Peyer's patch (tissue), 4 donors: Measurements from ENCODE around the gene CSNK2A3. TPM values are rescaled to one million over a fixed set of nuclear protein-coding genes. Genes with fewer than 3 reads are reported as not detected.

Experiments used
- DNase-seq, 3 donors: peaks; one replicate each; pipeline ENCODE4 v3.0.0-alpha.2; 2017 to 2019
- H3K27ac ChIP-seq, 4 donors: fragments of 200-600 bp; sonication (generic); one replicate each; pipeline ENCODE4 v1.5.1; 2016 to 2019
- H3K27me3 ChIP-seq, 2 donors: fragments of 200-600 bp; sonication (generic); one replicate each; pipeline ENCODE4 v1.5.1; 2019
- H3K36me3 ChIP-seq, 3 donors: fragments of 200-600 bp; sonication (generic); one replicate each; pipeline ENCODE4 v1.5.1; 2016 to 2019
- H3K4me1 ChIP-seq, 4 donors: fragments of 200-600 bp; sonication (generic); one replicate each; pipeline ENCODE4 v1.5.1; 2016 to 2019
- H3K4me3 ChIP-seq, 4 donors: fragments of 200-600 bp; sonication (generic); 1 replicate in 3 of 4; 2 replicates in 1 of 4; pipeline ENCODE4 v1.5.1; 2016 to 2019; ENCODE audit warnings: mild to moderate bottlenecking in 1 of 4
- H3K9me3 ChIP-seq, 4 donors: fragments of 200-600 bp; sonication (generic); one replicate each; pipeline ENCODE4 v1.5.1; 2016 to 2019; ENCODE audit warnings: mild to moderate bottlenecking in 1 of 4
- CTCF ChIP-seq, 6 experiments: fragments of 450-650 bp in 4 of 6; fragments of 200-600 bp in 2 of 6; sonication (generic) in 1 of 6; IDR thresholded peaks; one replicate each; pipeline ENCODE4 v1.5.1; 2017 to 2019; ENCODE audit warnings: antibody characterized with exemption in 6 of 6, mild to moderate bottlenecking in 3 of 6, moderate library complexity in 1 of 6
- POLR2A ChIP-seq, 2 donors: fragments of 450-650 bp; IDR thresholded peaks; one replicate each; pipeline ENCODE4 v1.5.1; 2017; ENCODE audit warnings: antibody characterized with exemption in 2 of 2, mild to moderate bottlenecking in 2 of 2, moderate library complexity in 2 of 2
- total RNA-seq, 4 donors: library from RNA; depleted of rRNA; stranded (reverse); fragments of >200 nt; gene quantifications; one replicate each; pipeline ENCODE4 v1.1.0, GENCODE V29; 2016

The CSNK2A3 gene
- total RNA-seq, 4 donors from 2014 or later, result 1.6 to 8.3 (median 2.0) TPM; not detected in 1

GRCh38 chr11:11334607-11335006, 18.4 kb downstream of the CSNK2A3 start:
- no peaks in the 10 kb centered on the region for H3K27me3 ChIP-seq
- TF ChIP-seq POLR2A (IDR thresholded peaks at IDR 0.05), result no peak
- no peak for TF ChIP-seq CTCF (IDR thresholded peaks at IDR 0.05)
- H3K27ac ChIP-seq, result no peak overlapping the region
- H3K4me1 ChIP-seq, result no peaks in the 10 kb centered on the region
- H3K36me3 ChIP-seq, result no peaks in the 10 kb centered on the region
- H3K9me3 ChIP-seq, result no peaks in the 10 kb centered on the region
- H3K4me3 ChIP-seq, result no peak overlapping the region
- DNase-seq, result no peak

GRCh38 chr11:11332141-11332710, 20.8 kb downstream of the CSNK2A3 start:
- TF ChIP-seq CTCF (IDR thresholded peaks at IDR 0.05), result no peak
- no peak for TF ChIP-seq POLR2A (IDR thresholded peaks at IDR 0.05)
- Histone ChIP-seq H3K27ac (no peak overlapping the region), H3K4me3 (no peak overlapping the region), H3K27me3 (no peaks in the 10 kb centered on the region), H3K4me1 (no peaks in the 10 kb centered on the region), H3K9me3 (no peaks in the 10 kb centered on the region), H3K36me3 (no peaks in the 10 kb centered on the region)
- DNase-seq, result no peak

GRCh38 chr11:11329062-11329806, 23.8 kb downstream of the CSNK2A3 start:
- H3K4me3 ChIP-seq, result no peak overlapping the region
- no peaks in the 10 kb centered on the region for H3K36me3 ChIP-seq
- no peak for TF ChIP-seq POLR2A (IDR thresholded peaks at IDR 0.05)
- no peak for TF ChIP-seq CTCF (IDR thresholded peaks at IDR 0.05)
- no peaks in the 10 kb centered on the region for H3K27me3 ChIP-seq
- H3K4me1 ChIP-seq, result no peaks in the 10 kb centered on the region
- no peak overlapping the region for H3K27ac ChIP-seq
- no peaks in the 10 kb centered on the region for H3K9me3 ChIP-seq
- no peak for DNase-seq

- Histone ChIP-seq H3K27ac (no peak overlapping the region), H3K4me3 (no peak overlapping the region), H3K27me3 (no peaks in the 10 kb centered on the region), H3K9me3 (no peaks in the 10 kb centered on the region), H3K4me1 (no peaks in the 10 kb centered on the region), H3K36me3 (no peaks in the 10 kb centered on the region)
- DNase-seq, result no peak
- TF ChIP-seq CTCF (IDR thresholded peaks at IDR 0.05) (no peak), POLR2A (IDR thresholded peaks at IDR 0.05) (no peak)
These were observed 29.0 kb downstream of the CSNK2A3 start for GRCh38 chr11:11324090-11324489.

- TF ChIP-seq CTCF (IDR thresholded peaks at IDR 0.05) (no peak), POLR2A (IDR thresholded peaks at IDR 0.05) (no peak)
- no peaks in the 10 kb centered on the region for H3K4me1 ChIP-seq
- no peak overlapping the region for H3K4me3 ChIP-seq
- H3K36me3 ChIP-seq, result no peaks in the 10 kb centered on the region
- no peak for DNase-seq
- H3K27ac ChIP-seq, result no peak overlapping the region
- no peaks in the 10 kb centered on the region for H3K9me3 ChIP-seq
- no peaks in the 10 kb centered on the region for H3K27me3 ChIP-seq
These were observed 30.9 kb downstream of the CSNK2A3 start for GRCh38 chr11:11322101-11322500.
